NCI-H146 treated with DMSO at 0.1 percent for 48 hours (cell line): ENCODE data around the gene PRODH.
"Not testable (repeated sequence)": the region's sequence is repeated elsewhere in the genome, so short reads cannot be mapped to it uniquely, and the experiment has no call there.

Experiments used
- DNase-seq: peaks from one replicate; lab custom pipeline; 2025; ENCODE audit not compliant: unreplicated experiment; lab: John Stamatoyannopoulos, UW

The PRODH gene

DNA sequence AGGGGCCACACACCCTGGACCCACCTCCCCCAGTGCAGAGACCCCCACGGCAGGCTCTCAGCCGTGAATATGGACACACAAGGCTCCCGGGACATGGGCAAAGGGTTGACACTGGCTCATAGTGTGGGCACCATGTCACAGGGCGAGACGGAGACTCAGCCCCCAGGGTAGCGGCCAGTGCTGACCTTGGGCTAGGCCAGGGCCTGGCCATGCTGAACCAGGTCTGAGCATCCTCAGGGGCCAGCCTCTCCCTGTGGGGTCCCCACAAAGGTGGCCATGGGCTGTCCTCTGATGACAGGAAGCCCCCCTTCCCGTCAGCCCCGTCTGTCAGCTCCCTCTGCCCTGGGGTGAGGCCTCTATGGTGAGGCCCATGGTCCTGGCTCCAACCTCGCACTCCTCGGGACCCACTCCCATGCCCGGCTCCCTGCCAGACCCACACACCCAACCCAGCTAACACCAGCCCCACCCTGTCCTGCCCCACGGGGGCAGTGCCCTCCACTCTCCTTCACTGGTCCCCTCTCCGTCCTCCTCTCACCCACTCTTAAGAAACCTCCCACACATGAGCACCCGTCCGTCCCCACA is 19.0 kb upstream of the PRODH start:
- no peak for DNase-seq

GRCh38 chr22:18954303-18954989 is 18.4 kb upstream of the PRODH start:
- peak; percentile 13 for DNase-seq

GRCh38 chr22:18953128-18953527 is 17.0 kb upstream of the PRODH start:
- DNase-seq: not testable (repeated sequence)

GRCh38 chr22:18952022-18952421 is 15.9 kb upstream of the PRODH start:
- no peak for DNase-seq

GRCh38 chr22:18950141-18950540 is 14.0 kb upstream of the PRODH start:
- DNase-seq: no peak

GRCh38 chr22:18947905-18948304 is 11.8 kb upstream of the PRODH start:
- no peak for DNase-seq

GRCh38 chr22:18947105-18947504 is 11.0 kb upstream of the PRODH start:
- DNase-seq: not testable (repeated sequence)

DNA sequence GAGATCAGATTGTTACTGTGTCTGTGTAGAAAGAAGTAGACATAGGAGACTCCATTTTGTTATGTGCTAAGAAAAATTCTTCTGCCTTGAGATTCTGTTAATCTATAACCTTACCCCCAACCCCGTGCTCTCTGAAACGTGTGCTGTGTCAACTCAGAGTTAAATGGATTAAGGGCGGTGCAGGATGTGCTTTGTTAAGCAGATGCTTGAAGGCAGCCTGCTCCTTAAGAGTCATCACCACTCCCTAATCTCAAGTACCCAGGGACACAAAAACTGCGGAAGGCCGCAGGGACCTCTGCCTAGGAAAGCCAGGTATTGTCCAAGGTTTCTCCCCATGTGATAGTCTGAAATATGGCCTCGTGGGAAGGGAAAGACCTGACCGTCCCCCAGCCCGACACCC is 2.6 kb upstream of the PRODH start:
- DNase-seq: not testable (repeated sequence)

GRCh38 chr22:18934688-18935087 is 1.4 kb downstream of the PRODH start:
- DNase-seq: not testable (repeated sequence)

DNA sequence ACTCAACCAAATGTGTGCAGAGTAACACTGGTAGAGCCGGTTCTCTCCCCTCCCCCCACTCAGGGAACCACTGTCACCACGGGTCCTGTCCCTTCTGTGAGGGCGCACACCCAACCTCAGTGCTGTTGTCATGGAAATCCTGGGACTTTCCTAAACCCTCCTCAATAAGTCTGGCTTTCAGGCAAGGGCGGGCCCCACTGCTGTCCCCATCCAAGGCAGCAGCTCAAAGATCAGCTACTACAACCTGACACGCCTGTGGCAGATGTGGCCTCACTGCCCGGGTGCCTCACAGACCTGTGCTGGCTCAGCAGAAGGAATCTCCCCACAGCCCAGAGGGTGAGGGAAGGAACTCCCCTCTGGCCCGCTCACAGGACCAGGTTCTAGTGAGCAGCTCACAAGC is 2.2 kb downstream of the PRODH start:
- no peak for DNase-seq

- no peak for DNase-seq
Measured at GRCh38 chr22:18931905-18932652, 4.0 kb downstream of the PRODH start.

DNA sequence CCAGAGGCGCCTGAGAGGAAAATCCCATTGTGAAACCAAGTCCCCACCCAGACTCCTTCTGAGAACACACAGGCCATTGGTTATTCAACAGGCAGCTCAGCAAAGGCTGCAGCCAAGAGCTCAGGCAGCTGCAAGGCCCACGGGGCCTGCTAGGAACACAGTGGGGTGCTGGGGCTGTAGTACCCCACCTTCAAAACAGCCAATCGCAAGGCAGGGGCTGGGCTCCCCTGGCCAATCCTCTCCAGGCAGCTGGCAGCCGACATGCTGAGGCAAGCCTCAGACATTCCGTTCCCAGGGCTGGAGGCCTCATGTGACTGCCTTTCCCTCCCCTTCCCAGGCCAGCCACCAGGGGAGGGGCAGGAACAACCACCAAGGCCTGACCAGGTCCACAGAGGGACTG is 6.6 kb downstream of the PRODH start:
- no peak for DNase-seq

DNA sequence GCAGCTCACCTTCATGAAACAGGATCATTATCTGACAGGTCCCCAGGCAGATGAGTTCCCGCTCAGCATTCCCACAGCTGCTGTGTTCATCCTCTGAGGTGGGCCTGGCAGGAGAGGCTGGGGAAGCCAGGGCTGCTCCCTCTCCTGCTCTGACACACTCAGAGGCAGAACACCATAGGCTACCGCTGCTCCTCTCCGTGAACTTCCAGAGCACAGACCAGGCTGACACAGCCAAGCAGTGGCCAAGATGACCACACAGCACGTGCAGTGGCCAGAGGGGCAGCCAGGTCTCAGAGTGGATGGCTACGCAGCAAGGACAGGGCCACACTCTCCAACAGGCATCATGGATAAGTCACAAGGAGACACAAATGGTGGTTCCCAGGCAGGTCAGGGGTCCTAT is 8.5 kb downstream of the PRODH start:
- DNase-seq: no peak

DNA sequence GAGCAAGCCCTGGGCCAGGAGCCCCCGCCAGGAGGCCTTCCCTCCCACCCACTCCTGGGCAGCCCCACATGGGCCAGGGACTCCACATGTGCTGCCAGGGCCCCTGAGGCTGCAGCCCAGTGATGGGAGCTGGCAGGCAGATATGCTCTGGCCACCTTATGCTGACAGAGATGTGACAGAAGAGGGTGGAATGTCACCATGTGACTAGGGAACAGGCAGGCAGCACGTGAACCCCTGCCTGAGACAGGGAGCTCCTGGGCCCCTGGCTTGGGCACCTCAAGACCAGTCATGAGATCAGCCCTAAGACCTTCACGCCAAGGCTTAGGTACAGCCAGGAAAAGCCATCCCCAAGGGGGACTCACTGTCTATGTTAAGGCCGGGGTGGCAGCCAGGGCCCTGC is 9.1 kb downstream of the PRODH start:
- no peak for DNase-seq

DNA sequence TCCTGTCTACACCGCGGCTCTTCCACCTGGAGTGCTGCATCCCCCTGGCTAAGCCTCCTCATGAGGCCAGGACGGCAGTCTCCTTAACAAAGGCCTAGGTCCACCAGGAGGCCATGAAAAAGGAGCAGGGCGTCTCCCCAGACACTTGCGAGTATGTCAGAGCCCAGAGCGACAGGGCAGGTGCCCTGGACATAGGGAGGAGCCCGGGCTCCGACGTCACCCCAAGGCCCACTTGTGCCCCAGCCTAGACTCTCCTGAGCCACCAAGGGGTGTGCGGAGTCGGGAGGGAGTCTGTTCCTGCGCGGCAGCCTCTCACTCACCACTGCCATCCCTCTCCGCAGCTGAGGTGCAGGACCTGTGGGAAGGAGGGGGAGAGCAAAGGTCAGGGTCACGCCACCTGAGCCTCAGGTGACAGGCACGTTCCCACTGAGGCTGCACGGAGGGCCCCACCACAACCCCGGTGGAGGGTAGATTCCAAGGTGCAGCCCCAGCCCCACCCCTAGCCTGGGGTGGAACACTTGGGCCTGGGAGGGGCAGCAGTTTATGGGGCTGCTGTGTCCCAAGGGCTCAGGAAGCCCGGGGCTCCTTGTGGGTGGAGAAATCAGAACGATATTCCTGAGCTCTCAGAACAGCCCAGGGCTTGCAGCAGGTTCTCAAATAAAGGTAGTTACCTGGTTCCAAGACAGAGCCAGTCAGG is 10.6 kb downstream of the PRODH start:
- no peak for DNase-seq

GRCh38 chr22:18920257-18920902 is 15.7 kb downstream of the PRODH start:
- not testable (repeated sequence) for DNase-seq

DNA sequence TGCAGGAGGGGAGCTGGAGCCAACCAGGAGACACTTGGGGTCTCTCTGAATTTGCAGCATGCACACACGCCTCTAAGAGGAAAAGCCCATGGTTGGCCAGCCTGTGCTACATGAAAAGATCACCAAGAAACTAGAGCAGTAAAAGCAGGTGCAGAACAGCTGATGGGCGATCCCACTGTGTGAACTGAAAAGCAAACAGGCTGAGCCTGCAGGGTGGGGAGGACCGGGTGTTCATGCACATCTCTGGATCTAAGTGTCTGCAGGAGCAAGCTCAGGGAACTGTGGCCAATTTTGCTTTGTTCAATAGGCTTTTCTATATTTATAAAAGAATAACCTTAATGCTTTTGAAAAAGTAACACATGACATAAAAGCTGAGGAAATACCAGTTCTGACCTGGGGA is 18.3 kb downstream of the PRODH start:
- DNase-seq: not testable (repeated sequence)

GRCh38 chr22:18915550-18915949 is 20.5 kb downstream of the PRODH start:
- not testable (repeated sequence) for DNase-seq

DNA sequence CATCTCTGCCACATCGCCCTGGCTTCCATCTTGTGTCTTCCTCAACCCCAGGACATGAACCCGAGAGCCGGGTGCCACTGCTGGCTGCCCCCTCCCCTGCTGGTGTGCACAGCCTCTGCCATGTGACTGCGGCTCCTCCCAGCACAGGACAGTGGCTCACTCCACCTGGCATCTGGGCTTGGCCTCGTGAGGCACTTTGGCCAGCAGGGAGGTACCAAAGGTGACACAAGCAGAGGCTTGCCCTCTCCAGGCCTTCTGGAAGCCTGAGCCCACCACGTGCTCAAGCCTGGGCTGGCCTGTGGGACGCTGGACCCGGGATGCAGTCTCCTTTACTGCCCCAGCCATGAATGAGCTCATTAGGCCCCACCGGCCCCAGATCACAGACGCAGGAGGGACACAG is 21.5 kb downstream of the PRODH start:
- DNase-seq: not testable (repeated sequence)

DNA sequence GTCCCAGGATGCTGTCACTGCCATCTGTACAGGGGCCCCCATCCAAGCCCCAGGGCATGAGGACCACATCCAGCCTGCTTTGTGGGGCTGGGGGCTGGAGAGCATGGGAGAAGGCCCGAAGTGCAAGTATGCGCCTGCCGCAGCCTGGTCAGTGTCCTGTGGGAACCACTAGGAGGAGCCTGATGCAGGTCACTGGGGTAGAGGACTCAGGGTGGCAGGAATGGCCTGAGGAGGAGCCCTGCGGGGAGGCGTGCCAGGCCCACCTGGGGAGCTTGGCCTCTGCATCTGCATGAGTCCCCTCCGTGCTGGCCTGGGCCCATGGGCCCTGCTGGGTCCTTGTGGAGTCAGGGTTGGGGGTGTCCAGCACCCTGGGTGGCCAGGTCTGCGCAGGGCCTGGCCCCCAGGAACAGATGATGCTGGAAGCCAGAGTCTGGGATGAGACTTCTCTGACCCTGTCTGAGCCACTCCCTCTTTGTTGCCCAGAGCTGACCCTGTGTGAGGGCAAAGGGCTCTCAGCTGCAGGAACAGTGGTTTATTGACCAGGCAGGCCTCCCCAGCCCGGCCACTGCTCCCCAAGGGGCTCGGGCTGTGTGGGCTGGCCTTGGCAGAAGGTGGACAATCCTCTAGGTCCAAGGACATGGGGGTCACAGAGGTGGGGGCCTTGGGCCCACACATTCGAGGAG is 23.7 kb downstream of the PRODH start:
- not testable (repeated sequence) for DNase-seq

DNA sequence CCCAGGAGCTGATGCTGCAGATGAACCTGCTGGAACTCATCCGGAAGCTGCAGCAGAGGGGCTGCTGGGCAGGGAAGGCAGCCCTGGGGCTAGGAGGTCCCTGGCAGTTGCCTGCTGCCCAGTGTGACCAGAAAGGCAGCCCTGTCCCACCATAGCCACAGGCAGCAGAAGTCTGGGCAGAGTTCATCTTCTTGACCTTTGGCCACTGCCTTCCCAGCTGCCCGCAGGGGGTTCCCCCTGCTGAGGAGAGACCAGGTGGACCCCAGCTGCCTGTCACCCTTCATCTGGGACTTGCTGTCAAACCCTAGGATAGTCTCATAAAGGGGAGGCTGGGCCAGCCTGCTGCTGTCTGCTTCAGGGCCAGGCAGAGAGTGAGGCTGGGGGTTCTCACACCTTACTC is 24.6 kb downstream of the PRODH start:
- not testable (repeated sequence) for DNase-seq
